ENCODE data around the gene CLEC9A. TPM values are rescaled to one million over a fixed set of nuclear protein-coding genes. Genes with fewer than 3 reads are reported as not detected.

The CLEC9A gene
- total and polyA plus RNA-seq, 10 of the 15 experiments (the other 5 are each of a cell fraction or from before 2014, with no cell fraction given), result not detected

- H3K27me3 ChIP-seq (replicated peaks in 1 of 2; ENCODE audit: control insufficient read depth in 2 of 2, insufficient read depth in 2 of 2, low read length in 1 of 2), result no peaks in the 10 kb centered on the region
- SMC1A ChIA-PET (ENCODE audit: uncharacterized antibody, unreplicated experiment), result interaction anchor here (0.8 to 1.8 kb wide), 2 partner anchors 28 to 31 kb away, joined by 3 to 4 read pairs; partner anchors contain the start of gene CLEC7A
- H3K9me3 ChIP-seq (replicated peaks; ENCODE audit: control insufficient read depth, insufficient read depth, low read length), result peaks cover 2% of the 10 kb centered on the region; the same call in 1 of the 3 replicates
- H3K4me3 ChIP-seq, result no peak within 1 kb of the TSS
- intact Hi-C loops (cut with micrococcal nuclease; ENCODE audit: unreplicated experiment) (no loop called here), in situ Hi-C loops (cut with MboI) (no loop called here)
- RAD21 ChIA-PET (ENCODE audit: unreplicated experiment), result no interaction called here
- no peaks in the 10 kb centered on the region for H4K20me1 ChIP-seq (ENCODE audit: control insufficient read depth, insufficient read depth)
- BruUV-seq (replicated peaks), result no TSS peak
- no peak within 1 kb of the TSS for H2AFZ ChIP-seq (ENCODE audit: control insufficient read depth, low read depth, low read length)
- POLR2A ChIA-PET, result no interaction called here
- H3K36me3 ChIP-seq (ENCODE audit: control insufficient read depth in 2 of 2, insufficient read depth in 2 of 2, low read length in 1 of 2), result no peaks in the 10 kb centered on the region
- CTCF ChIA-PET, result no interaction called here
- FAIRE-seq, result no peak
- H3K27ac ChIP-seq (ENCODE audit: control insufficient read depth, insufficient read depth), result no peak within 1 kb of the TSS
- no peak for DNase-seq (ENCODE audit: low read depth, low spot score)
- H3K9ac ChIP-seq (ENCODE audit: control insufficient read depth, insufficient read depth, low read length), result no peak within 1 kb of the TSS
- no peaks in the 10 kb centered on the region for H3K4me1 ChIP-seq (ENCODE audit: control insufficient read depth, insufficient read depth, low read length)
- no peaks in the 10 kb centered on the region for H3K79me2 ChIP-seq (ENCODE audit: control insufficient read depth, insufficient read depth, low read length)
- ATAC-seq, result no peak
- 67% methylated on average over 10 of the region's 10 CpGs for WGBS (ENCODE audit: insufficient coverage, insufficient replicate concordance, low lambda C conversion rate, missing lambda C conversion rate)
- no peak within 1 kb of the TSS for H3K4me2 ChIP-seq (ENCODE audit: control insufficient read depth, insufficient read depth)
- TF ChIP-seq MTA3 (IDR thresholded peaks at IDR 0.05; ENCODE audit: borderline replicate concordance, low read length) (no peak), EED (IDR thresholded peaks at IDR 0.05; ENCODE audit: low read depth) (no peak), NR2C1 (IDR thresholded peaks at IDR 0.05) (no peak), HCFC1 (IDR thresholded peaks at IDR 0.05; ENCODE audit: low read length) (no peak)
Observed at GRCh38 chr12:10098791-10099190, 68.3 kb downstream of the CLEC9A start, which contains the start of gene CLEC1A. Gene CLEC1A (minus strand): TSS chr12:10098985. CDS start chr12:10098922, 63 bp downstream.

- ChIA-PET POLR2A (no interaction called here), CTCF (interaction anchor here (1.8 kb wide), 1 partner anchor 32 kb away, joined by 3 read pairs; no protein-coding TSS in a partner anchor)
- 58% methylated on average over 5 of the region's 5 CpGs for WGBS (ENCODE audit: insufficient coverage, insufficient replicate concordance, low lambda C conversion rate, missing lambda C conversion rate)
- TF ChIP-seq HSF1 (IDR thresholded peaks at IDR 0.05; ENCODE audit: low read depth, low read length) (no peak), ATF2 (IDR thresholded peaks at IDR 0.05; ENCODE audit: low read length) (no peak), CHD1 (IDR thresholded peaks at IDR 0.05; ENCODE audit: low read depth, low read length) (no peak), HDAC6 (IDR thresholded peaks at IDR 0.05; ENCODE audit: unreplicated experiment) (no peak), RELB (IDR thresholded peaks at IDR 0.05; ENCODE audit: low read depth) (no peak), KAT2A (conservative IDR thresholded peaks at IDR 0.05; ENCODE audit: control insufficient read depth, low read depth, low read length) (no peak), GABPA (IDR thresholded peaks at IDR 0.05; ENCODE audit: low read depth) (no peak), RAD21 (IDR thresholded peaks at IDR 0.05; ENCODE audit: insufficient read depth, low read depth, low read length) (no peak), NFXL1 (IDR thresholded peaks at IDR 0.05; ENCODE audit: borderline replicate concordance) (no peak), YY1 (IDR thresholded peaks at IDR 0.05; ENCODE audit: low read depth, low read length) (no peak), RAD51 (IDR thresholded peaks at IDR 0.05) (no peak)
Observed at GRCh38 chr12:10101042-10101579, 70.6 kb downstream of the CLEC9A start.

More at GRCh38 chr12:10101042-10101579, 70.6 kb downstream of the CLEC9A start:
- no peak for ATAC-seq
- in situ Hi-C loops (cut with MboI), result no loop called here
- Histone ChIP-seq H3K79me2 (ENCODE audit: control insufficient read depth, insufficient read depth, low read length) (no peaks in the 10 kb centered on the region), H3K4me2 (ENCODE audit: control insufficient read depth, insufficient read depth) (no peak overlapping the region), H3K4me3 (no peak overlapping the region), H3K36me3 (ENCODE audit: control insufficient read depth in 2 of 2, insufficient read depth in 2 of 2, low read length in 1 of 2) (no peaks in the 10 kb centered on the region), H3K9me3 (replicated peaks; ENCODE audit: control insufficient read depth, insufficient read depth, low read length) (peaks cover 2% of the 10 kb centered on the region; the same call in 1 of the 3 replicates), H3K27ac (ENCODE audit: control insufficient read depth, insufficient read depth) (no peak overlapping the region), H3K9ac (ENCODE audit: control insufficient read depth, insufficient read depth, low read length) (no peak overlapping the region), H2AFZ (ENCODE audit: control insufficient read depth, low read depth, low read length) (no peak overlapping the region), H3K27me3 (replicated peaks in 1 of 2; ENCODE audit: control insufficient read depth in 2 of 2, insufficient read depth in 2 of 2, low read length in 1 of 2) (no peaks in the 10 kb centered on the region), H4K20me1 (ENCODE audit: control insufficient read depth, insufficient read depth) (no peaks in the 10 kb centered on the region), H3K4me1 (ENCODE audit: control insufficient read depth, insufficient read depth, low read length) (no peaks in the 10 kb centered on the region)
- DNase-seq (ENCODE audit: low read depth, low spot score), result no peak
- FAIRE-seq, result no peak
- BruUV-seq (replicated peaks), result no TSS peak
- RAD21 ChIA-PET (ENCODE audit: unreplicated experiment), result no interaction called here
- SMC1A ChIA-PET (ENCODE audit: uncharacterized antibody, unreplicated experiment), result no interaction called here
- intact Hi-C loops (cut with micrococcal nuclease; ENCODE audit: unreplicated experiment), result no loop called here

All from GM12878 (cell line).